HT-29 (cell line): ENCODE measurements around the gene ANKRD45. TPM values are rescaled to one million over a fixed set of nuclear protein-coding genes. Genes with fewer than 3 reads are reported as not detected.
"Not testable (repeated sequence)": the region's sequence is repeated elsewhere in the genome, so short reads cannot be mapped to it uniquely, and the experiment has no call there.

Source experiments
- DNase-seq: peaks from one replicate; pipeline ENCODE4 v3.0.0-alpha.2; 2015; ENCODE audit warnings: low spot score
- total RNA-seq: library from RNA; depleted of rRNA; stranded (reverse); fragments of >200 nt; shearing (Covaris generic); gene quantifications from 2 replicates; pipeline ENCODE4 v1.2.3, GENCODE V29; 2014; rRNA removed

ANKRD45 gene
- total RNA-seq: 0.47 and 0.58 TPM in 2 replicates

GRCh38 chr1:173669491-173669941, at the start of gene ANKRD45:
Gene ANKRD45, minus strand, starts transcription at chr1:173669851. Its CDS starts 10,433 bp downstream, at chr1:173659418.
- DNase-seq: no peak

GRCh38 chr1:173717238-173717637, 47.6 kb upstream of the ANKRD45 start:
- peak; percentile 4 for DNase-seq

GRCh38 chr1:173715538-173715844, 45.8 kb upstream of the ANKRD45 start:
- peak; percentile 68 for DNase-seq

GRCh38 chr1:173714759-173715537, 45.3 kb upstream of the ANKRD45 start, which contains the start of gene KLHL20:
Gene KLHL20, plus strand, starts transcription at chr1:173714981. Its CDS starts 1,063 bp downstream, at chr1:173716044.
- peak; percentile 93 for DNase-seq

- DNase-seq: no peak
Observed at GRCh38 chr1:173714441-173714758, 44.7 kb upstream of the ANKRD45 start.

GRCh38 chr1:173708787-173709186, 39.1 kb upstream of the ANKRD45 start:
- no peak for DNase-seq

- DNase-seq: no peak
Observed at GRCh38 chr1:173705117-173705516, 35.5 kb upstream of the ANKRD45 start.

GRCh38 chr1:173702736-173703135, 33.1 kb upstream of the ANKRD45 start:
- DNase-seq: no peak

- DNase-seq: not testable (repeated sequence)
Observed at GRCh38 chr1:173701299-173701698, 31.6 kb upstream of the ANKRD45 start.

- no peak for DNase-seq
Observed at GRCh38 chr1:173693238-173693637, 23.6 kb upstream of the ANKRD45 start.

- DNase-seq: no peak
Observed at GRCh38 chr1:173688300-173688699, 18.6 kb upstream of the ANKRD45 start.

GRCh38 chr1:173685121-173685520, 15.5 kb upstream of the ANKRD45 start:
- DNase-seq: not testable (repeated sequence)

- peak; percentile 76 for DNase-seq
Observed at GRCh38 chr1:173683838-173684237, 14.2 kb upstream of the ANKRD45 start.

GRCh38 chr1:173682184-173682583, 12.5 kb upstream of the ANKRD45 start:
- peak; percentile 21 for DNase-seq

GRCh38 chr1:173680152-173680551, 10.5 kb upstream of the ANKRD45 start:
- not testable (repeated sequence) for DNase-seq

- DNase-seq: not testable (repeated sequence)
Observed at GRCh38 chr1:173674496-173674895, 4.8 kb upstream of the ANKRD45 start.

- no peak for DNase-seq
Observed at GRCh38 chr1:173666646-173667045, 3.0 kb downstream of the ANKRD45 start.

- DNase-seq: no peak
Observed at GRCh38 chr1:173663159-173663558, 6.5 kb downstream of the ANKRD45 start.

GRCh38 chr1:173661763-173662162, 7.9 kb downstream of the ANKRD45 start:
- no peak for DNase-seq

- no peak for DNase-seq
Observed at GRCh38 chr1:173661271-173661670, 8.4 kb downstream of the ANKRD45 start.

GRCh38 chr1:173660306-173660705, 9.3 kb downstream of the ANKRD45 start:
- no peak for DNase-seq

GRCh38 chr1:173648880-173649605, 20.6 kb downstream of the ANKRD45 start:
- peak; percentile 3 for DNase-seq

- DNase-seq: peak; percentile 51
Observed at GRCh38 chr1:173646656-173647055, 23.0 kb downstream of the ANKRD45 start.
